ENCODE data around the gene ERBB4.
"Not testable (repeated sequence)": the region's sequence is repeated elsewhere in the genome, so short reads cannot be mapped to it uniquely, and the experiment has no call there.

The ERBB4 gene

DNA sequence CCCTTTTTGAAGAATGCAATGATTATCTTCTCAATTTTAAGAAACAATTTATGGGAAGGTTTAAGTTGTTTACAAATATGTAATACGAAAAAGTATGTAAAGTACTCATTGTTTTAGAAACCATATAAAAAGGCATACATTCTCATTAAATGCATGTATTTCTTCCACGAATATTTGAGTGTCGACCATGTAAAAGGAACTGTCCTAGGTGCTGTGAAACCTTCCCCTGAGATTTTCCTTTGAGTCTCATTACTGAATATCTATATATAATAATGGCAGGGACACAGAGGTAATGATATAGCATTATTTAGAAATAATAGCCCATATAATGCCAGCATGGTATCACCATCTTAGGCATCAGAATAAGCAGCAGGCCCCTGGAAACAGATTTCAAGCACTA lies 239.3 kb downstream of the ERBB4 start:
- DNase-seq (ENCODE audit: low spot score) = no peak

- DNase-seq (ENCODE audit: low spot score) = no peak
Measured at GRCh38 chr2:212295571-212295970, 243.0 kb downstream of the ERBB4 start.

DNA sequence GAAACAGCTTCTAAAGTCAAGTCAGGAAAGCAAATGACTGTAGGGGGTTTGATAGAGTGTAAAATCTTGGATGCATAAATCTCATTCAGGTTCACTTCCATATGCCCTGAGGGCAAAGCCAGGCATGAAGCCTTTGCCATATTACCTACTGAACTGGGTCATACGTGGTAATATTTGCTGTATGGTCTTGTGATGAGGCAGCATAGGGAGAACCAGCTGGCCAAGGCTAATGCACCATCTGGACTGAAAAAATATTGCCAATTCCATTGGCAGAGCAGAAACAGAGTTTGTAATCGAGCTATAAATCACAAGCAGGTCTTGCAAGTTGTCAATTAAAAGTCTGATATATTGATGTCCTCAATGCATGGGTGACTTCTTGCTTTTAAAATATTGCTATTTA lies 243.8 kb downstream of the ERBB4 start:
- no peak for DNase-seq (ENCODE audit: low spot score)

DNA sequence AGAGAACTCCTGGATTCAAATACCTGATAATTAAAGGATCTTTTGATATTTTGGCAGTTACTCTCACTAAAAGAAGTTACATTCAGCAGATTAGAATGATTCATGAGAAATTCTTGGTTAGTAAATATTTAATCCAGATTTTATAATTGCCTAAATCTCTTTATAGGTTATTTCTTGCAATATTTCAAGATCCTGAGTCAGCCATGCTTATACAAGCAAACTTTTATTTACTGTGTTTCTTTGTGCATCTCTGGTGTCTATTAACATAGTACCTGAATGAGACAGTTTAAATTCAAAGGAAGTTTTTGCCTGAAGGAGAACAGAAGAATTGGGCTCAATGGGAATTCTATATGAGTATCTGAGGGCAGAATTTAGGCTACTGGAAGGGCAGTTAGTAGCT lies 249.3 kb downstream of the ERBB4 start:
- no peak for DNase-seq (ENCODE audit: low spot score)

DNA sequence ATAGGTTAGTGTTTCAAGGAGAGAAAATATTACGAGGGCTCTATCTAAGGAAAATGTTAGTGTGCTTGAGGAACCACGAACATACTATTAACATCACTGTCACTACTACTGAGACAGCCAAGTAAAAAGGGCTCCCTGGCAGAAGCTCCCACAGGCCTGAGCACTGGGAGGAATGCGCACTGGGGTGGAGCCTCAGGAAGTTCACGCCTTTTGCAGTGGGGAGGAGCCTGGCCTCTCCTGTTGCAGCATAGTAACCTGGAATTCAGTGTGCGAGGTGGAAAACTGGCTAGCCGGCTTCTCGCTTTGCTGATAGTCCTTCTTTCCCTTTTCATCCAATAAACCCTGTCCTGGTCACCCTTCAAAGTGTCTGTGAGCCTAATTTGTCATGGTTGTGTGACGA lies 250.3 kb downstream of the ERBB4 start:
- DNase-seq (ENCODE audit: low spot score) = no peak

GRCh38 chr2:212284166-212284565 lies 254.4 kb downstream of the ERBB4 start:
- DNase-seq (ENCODE audit: low spot score) = no peak

- no peak for DNase-seq (ENCODE audit: low spot score)
Measured at GRCh38 chr2:212282671-212283261, 255.8 kb downstream of the ERBB4 start.

- DNase-seq (ENCODE audit: low spot score) = no peak
Measured at GRCh38 chr2:212276813-212277212, 261.8 kb downstream of the ERBB4 start.

- DNase-seq (ENCODE audit: low spot score) = no peak
Measured at GRCh38 chr2:212274215-212274614, 264.4 kb downstream of the ERBB4 start.

DNA sequence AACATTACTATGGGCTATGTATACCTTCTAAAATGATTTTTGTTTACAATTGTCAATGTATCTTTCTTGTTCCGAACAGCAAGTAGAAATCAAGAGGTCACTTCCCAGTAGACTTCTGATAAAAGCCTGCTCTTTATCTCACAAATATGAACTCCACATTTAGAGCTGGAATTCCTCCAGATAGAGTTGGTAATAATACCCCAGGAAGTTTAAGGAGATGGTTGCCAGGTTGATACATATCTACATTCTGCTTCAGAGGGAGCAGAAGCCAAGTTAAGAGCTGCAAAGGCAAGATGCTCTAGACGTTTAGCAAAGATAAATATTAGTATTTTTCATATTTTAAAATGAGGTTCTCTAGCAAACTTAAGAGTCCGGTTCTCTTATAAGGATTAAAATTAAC lies 267.0 kb downstream of the ERBB4 start:
- no peak for DNase-seq (ENCODE audit: low spot score)

DNA sequence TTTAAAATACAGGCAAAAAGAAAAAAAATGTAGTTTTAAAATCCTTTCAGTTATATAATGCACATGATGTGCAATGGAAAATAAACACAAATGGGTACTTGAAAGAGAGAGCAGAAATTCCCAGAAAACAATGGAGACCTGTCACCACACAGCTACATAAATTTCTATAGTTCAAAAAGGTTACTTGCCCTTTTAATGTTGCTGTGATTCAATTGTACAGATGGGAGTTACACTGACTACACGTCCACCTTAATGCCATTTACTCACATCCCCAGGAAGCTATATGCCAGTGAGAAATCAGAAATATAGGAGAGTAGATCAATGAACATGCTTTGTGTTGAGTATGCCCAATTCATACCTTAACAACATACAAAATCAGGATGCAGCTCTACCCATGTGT lies 269.6 kb downstream of the ERBB4 start:
- DNase-seq (ENCODE audit: low spot score) = no peak

DNA sequence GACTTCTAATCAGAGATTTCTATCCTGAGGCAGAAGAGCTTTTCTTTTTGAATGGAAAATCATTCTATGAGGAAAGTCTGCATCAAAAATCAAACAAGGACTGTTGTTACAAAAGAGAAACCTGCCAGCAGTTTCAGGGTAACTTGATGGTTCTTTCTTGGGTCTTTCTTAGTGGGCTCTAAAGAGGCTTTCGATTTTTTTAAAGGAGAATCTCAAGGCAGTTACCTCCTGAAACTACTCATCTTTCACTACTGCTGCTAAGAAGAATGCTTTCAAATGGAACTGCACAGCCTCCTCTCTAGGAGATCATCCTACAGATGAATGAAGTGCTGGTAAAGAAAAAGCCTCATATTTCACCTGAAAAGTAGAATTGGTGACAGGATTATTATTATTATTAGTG lies 272.3 kb downstream of the ERBB4 start:
- no peak for DNase-seq (ENCODE audit: low spot score)

DNA sequence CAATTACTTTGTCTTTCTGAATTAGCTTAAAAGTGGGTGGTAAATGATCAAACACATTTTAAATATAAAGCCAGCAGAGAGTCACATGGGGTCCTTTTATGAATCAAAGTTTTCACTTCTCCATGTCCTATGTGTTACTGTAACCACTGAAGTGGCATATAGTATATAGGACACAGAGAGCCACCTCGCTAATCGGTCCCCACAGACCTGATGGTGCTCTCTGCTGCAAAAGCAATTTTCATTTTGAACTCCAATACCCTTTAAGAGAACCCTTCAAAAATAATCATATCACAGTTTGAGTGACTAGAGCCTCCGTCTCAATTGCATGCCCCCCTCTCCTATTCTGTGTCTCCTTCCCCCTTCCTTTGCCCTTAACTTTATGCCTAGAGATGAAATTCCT lies 272.8 kb downstream of the ERBB4 start:
- DNase-seq (ENCODE audit: low spot score) = no peak

DNA sequence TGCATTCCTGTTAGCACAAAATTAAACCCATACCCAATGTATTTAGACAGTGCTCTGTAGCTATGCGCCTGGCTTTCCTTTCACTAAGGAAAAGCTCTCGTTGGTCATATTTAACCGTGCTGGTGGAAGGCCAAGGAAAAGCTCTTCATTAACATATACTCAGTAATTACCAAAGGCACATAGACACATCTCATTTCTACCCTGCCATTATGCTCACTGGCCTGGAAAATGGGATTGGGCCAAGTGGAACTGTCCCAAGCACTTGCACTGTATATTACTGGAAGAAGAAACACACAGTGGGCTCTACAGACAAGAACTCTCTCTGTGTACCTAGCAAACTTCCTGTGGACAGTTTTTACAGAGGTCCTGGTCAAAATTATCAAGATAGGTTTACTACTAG lies 274.4 kb downstream of the ERBB4 start:
- DNase-seq (ENCODE audit: low spot score) = no peak

- no peak for DNase-seq (ENCODE audit: low spot score)
Measured at GRCh38 chr2:212259226-212259625, 279.4 kb downstream of the ERBB4 start.

DNA sequence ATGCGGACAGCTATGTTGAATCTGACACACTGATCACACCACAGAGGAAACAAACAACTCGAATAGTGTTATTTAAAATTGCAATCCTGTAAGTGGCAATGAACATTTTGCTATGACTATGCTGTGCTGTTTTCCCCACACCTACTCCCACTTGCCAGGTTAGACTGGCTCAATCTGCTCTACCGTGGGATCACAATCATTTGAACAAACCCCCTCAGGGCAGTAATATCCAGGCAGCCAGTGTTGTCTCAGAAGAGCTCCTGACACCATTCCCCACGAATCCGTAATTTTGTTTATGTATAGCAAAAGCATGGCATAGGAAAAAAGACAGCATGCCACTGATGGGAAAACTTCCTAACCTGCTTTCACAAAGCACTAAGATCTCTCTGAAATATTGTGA lies 284.3 kb downstream of the ERBB4 start:
- DNase-seq (ENCODE audit: low spot score) = no peak

GRCh38 chr2:212249451-212249850 lies 289.2 kb downstream of the ERBB4 start:
- peak; percentile 9 for DNase-seq (ENCODE audit: low spot score)

- no peak for DNase-seq (ENCODE audit: low spot score)
Measured at GRCh38 chr2:212245880-212246279, 292.7 kb downstream of the ERBB4 start.

GRCh38 chr2:212242724-212243123 lies 295.9 kb downstream of the ERBB4 start:
- DNase-seq (ENCODE audit: low spot score) = no peak

GRCh38 chr2:212238152-212238551 lies 300.4 kb downstream of the ERBB4 start:
- DNase-seq (ENCODE audit: low spot score) = not testable (repeated sequence)

GRCh38 chr2:212237350-212238095 lies 301.1 kb downstream of the ERBB4 start:
- no peak for DNase-seq (ENCODE audit: low spot score)

- no peak for DNase-seq (ENCODE audit: low spot score)
Measured at GRCh38 chr2:212228743-212229171, 309.8 kb downstream of the ERBB4 start.

- DNase-seq (ENCODE audit: low spot score) = peak; percentile 32
Measured at GRCh38 chr2:212227755-212228154, 310.8 kb downstream of the ERBB4 start.

DNA sequence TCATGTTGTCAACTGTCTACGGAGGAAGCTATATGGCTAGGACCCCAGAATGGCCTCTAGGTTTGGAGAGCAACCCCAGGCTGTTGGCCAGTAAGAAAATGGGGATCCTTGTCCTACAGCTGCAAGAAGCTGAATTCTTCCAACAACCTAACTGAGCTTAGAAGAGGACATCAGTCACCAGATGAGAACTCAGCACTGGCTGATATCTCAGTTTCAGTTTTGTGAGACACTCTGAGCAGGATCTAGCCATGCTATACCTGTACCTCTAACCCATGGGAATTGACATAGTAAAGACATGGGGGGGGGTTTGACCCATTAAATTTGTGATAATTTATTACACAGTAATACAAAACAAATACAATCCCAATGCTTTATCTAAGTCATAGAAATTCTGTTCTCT lies 312.5 kb downstream of the ERBB4 start:
- no peak for DNase-seq (ENCODE audit: low spot score)
